IPS DF 19.7 (cell line): ENCODE measurements around the gene BSG.
"Not testable (repeated sequence)": the region's sequence is repeated elsewhere in the genome, so short reads cannot be mapped to it uniquely, and the experiment has no call there.

Experiments used
- DNase-seq: peaks from one replicate; pipeline ENCODE4 v3.0.0-alpha.2; 2013; ENCODE audit warnings: low read depth, low spot score

The BSG gene

GRCh38 chr19:572743-573518, 535 bp downstream of the BSG start:
- DNase-seq: no peak

GRCh38 chr19:573519-573825, 1.1 kb downstream of the BSG start:
- no peak for DNase-seq

- DNase-seq: no peak
Measured at GRCh38 chr19:574658-575526, 2.5 kb downstream of the BSG start.

GRCh38 chr19:575527-576506, 3.4 kb downstream of the BSG start:
- DNase-seq: no peak

GRCh38 chr19:576768-577438, 4.5 kb downstream of the BSG start:
- no peak for DNase-seq

- no peak for DNase-seq
Measured at GRCh38 chr19:577439-578392, 5.3 kb downstream of the BSG start.

- no peak for DNase-seq
Measured at GRCh38 chr19:579111-579841, 6.9 kb downstream of the BSG start.

- no peak for DNase-seq
Measured at GRCh38 chr19:579842-580155, 7.4 kb downstream of the BSG start.

- no peak for DNase-seq
Measured at GRCh38 chr19:580274-580835, 8.0 kb downstream of the BSG start.

- no peak for DNase-seq
Measured at GRCh38 chr19:581399-582111, 9.2 kb downstream of the BSG start.

- no peak for DNase-seq
Measured at GRCh38 chr19:582497-583197, 10.3 kb downstream of the BSG start.

- no peak for DNase-seq
Measured at GRCh38 chr19:583198-583967, 11.0 kb downstream of the BSG start.

GRCh38 chr19:583968-584239, 11.5 kb downstream of the BSG start:
- DNase-seq: no peak

- no peak for DNase-seq
Measured at GRCh38 chr19:584240-585001, 12.0 kb downstream of the BSG start.

GRCh38 chr19:585146-585545, 12.8 kb downstream of the BSG start:
- not testable (repeated sequence) for DNase-seq

- DNase-seq: no peak
Measured at GRCh38 chr19:585551-586110, 13.2 kb downstream of the BSG start.
